HepG2 (cell line): ENCODE measurements around the gene OBSL1. TPM values are rescaled to one million over a fixed set of nuclear protein-coding genes. Genes with fewer than 3 reads are reported as not detected.

ENCODE experiments used
- ATF4 ChIP-seq, 2 experiments: fragments of 450-650 bp in 1 of 2; sonication (generic) in 1 of 2; formaldehyde crosslinking; IDR thresholded peaks; 2 replicates each; pipeline versions ENCODE4 v1.5.0 to v1.8.0; 2020 to 2022; ENCODE audit warnings: mild to moderate bottlenecking in 1 of 2, missing genetic modification reagents in 1 of 2
- KIAA2018 ChIP-seq: sonication (generic); formaldehyde crosslinking; IDR thresholded peaks from 2 replicates; pipeline ENCODE4 v1.5.0; 2020; ENCODE audit warnings: mild to moderate bottlenecking, missing genetic modification reagents, borderline replicate concordance
- KLF11 ChIP-seq: IDR thresholded peaks from 2 replicates; pipeline ENCODE4 v1.6.1; 2016; ENCODE audit warnings: missing compliant biosample characterization
- PCBP2 ChIP-seq: fragments of 200-400 bp; formaldehyde crosslinking; optimal IDR thresholded peaks from 2 replicates; pipeline ENCODE3; 2018; ENCODE audit warnings: low read length, low read depth; ENCODE audit not compliant: poor library complexity, severe bottlenecking
- RBM39 ChIP-seq: fragments of 200-400 bp; formaldehyde crosslinking; IDR thresholded peaks from one replicate; pipeline ENCODE4 v1.6.1; 2018; ENCODE audit warnings: antibody characterized with exemption, mild to moderate bottlenecking, low read depth, low read length; ENCODE audit not compliant: poor library complexity, severe bottlenecking
- SIX4 ChIP-seq: sonication (generic); formaldehyde crosslinking; IDR thresholded peaks from 2 replicates; pipeline ENCODE4 v1.4.0; 2020; ENCODE audit warnings: missing genetic modification reagents
- SOX13 ChIP-seq, 3 experiments: fragments of 450-650 bp in 1 of 3; sonication (generic) in 1 of 3; formaldehyde crosslinking in 1 of 3; IDR thresholded peaks in 2 of 3; conservative IDR thresholded peaks in 1 of 3; 2 replicates each; pipeline versions ENCODE4 v1.5.0 to v1.6.1; 2016 to 2020; ENCODE audit warnings: antibody characterized with exemption in 1 of 3, mild to moderate bottlenecking in 1 of 3, missing compliant biosample characterization in 1 of 3, missing genetic modification reagents in 1 of 3, moderate library complexity in 1 of 3
- SP5 ChIP-seq: IDR thresholded peaks from 2 replicates; pipeline ENCODE4 v1.6.1; 2016; ENCODE audit warnings: low read depth, borderline replicate concordance
- TGIF2 ChIP-seq: IDR thresholded peaks from 2 replicates; pipeline ENCODE4 v1.6.1; 2016; ENCODE audit warnings: control low read depth, missing compliant biosample characterization
- THAP8 ChIP-seq: sonication (generic); formaldehyde crosslinking; IDR thresholded peaks from 2 replicates; pipeline ENCODE4 v1.5.1; 2020; ENCODE audit warnings: missing genetic modification reagents, mild to moderate bottlenecking, borderline replicate concordance
- ZBTB21 ChIP-seq: sonication (generic); formaldehyde crosslinking; IDR thresholded peaks from 2 replicates; pipeline ENCODE4 v1.4.0; 2020; ENCODE audit warnings: missing genetic modification reagents
- ZNF83 ChIP-seq: sonication (generic); formaldehyde crosslinking; IDR thresholded peaks from 2 replicates; pipeline ENCODE4 v1.4.0; 2020; ENCODE audit warnings: missing genetic modification reagents, mild to moderate bottlenecking, borderline replicate concordance
- polyA plus RNA-seq, 8 experiments: library from polyadenylated mRNA; depleted of rRNA in 3 of 8; stranded (reverse) in 7 of 8; unstranded in 1 of 8; fragments of >200 nt; fragmentation: Illumina TruSeq in 4 of 8; extraction: Trizol in 4 of 8; gene quantifications; 2 replicates each; pipeline versions ENCODE4 v1.2.1 to v1.2.3, GENCODE V29; 2011 to 2016; ENCODE audit warnings: low read depth in 4 of 8, missing spikeins in 1 of 8, mixed read lengths in 1 of 8; ENCODE audit not compliant: insufficient read depth in 1 of 8
- total RNA-seq, 5 experiments: library from RNA; depleted of rRNA; stranded (reverse); fragments of >200 nt; fragmentation: Illumina TruSeq; extraction: Trizol; gene quantifications; 2 replicates each; pipeline ENCODE4 v1.2.3, GENCODE V29; 2016; ENCODE audit warnings: low read depth in 1 of 5

The OBSL1 gene
- total and polyA plus RNA-seq, 2 of the 13 experiments (the other 11 are each of a cell fraction or from before 2014, with no cell fraction given) = 86.7 to 218 TPM

- TF ChIP-seq KIAA2018 (no peak), PCBP2 (peak; percentile 52), ATF4 (CRISPR knock-in tag; IDR thresholded peaks at IDR 0.05) (peak in 1 of 2 experiments; percentile 84; a peak in 2 of 4 replicates), RBM39 (peak; percentile 64), TGIF2 (CRISPR knock-in tag) (no peak; the same call in 1 of the 2 replicates), KLF11 (CRISPR knock-in tag) (0 out of 2 replicates have a peak, but pooled peaks have one; percentile 26), ZNF83 (CRISPR knock-in tag) (no peak), SIX4 (CRISPR knock-in tag) (no peak), THAP8 (no peak), SOX13 (IDR thresholded peaks at IDR 0.05) (peak; percentile 50; the same call in 1 of the 2 replicates), SOX13 (CRISPR knock-in tag; conservative IDR thresholded peaks at IDR 0.05 in 1 of 2, IDR thresholded peaks at IDR 0.05 in 1 of 2) (0 out of 4 replicates have a peak, but pooled peaks of 1 of the 2 experiments have one; percentile 13), ZBTB21 (no peak), SP5 (CRISPR knock-in tag) (peak; percentile 65)
Observed at GRCh38 chr2:219571311-219572236, at the start of gene OBSL1 (continued).
